ENCODE measurements around the gene GMDS. TPM values are rescaled to one million over a fixed set of nuclear protein-coding genes. Genes with fewer than 3 reads are reported as not detected.

The GMDS gene
- polyA plus RNA-seq, 1 donor (not counting 4 experiments of a cell fraction or from before 2014, with no cell fraction given): 22.1 TPM

- Histone ChIP-seq H3K27ac (ENCODE audit: control insufficient read depth, insufficient read depth, low read length) (no peak overlapping the region), H3K4me3 (ENCODE audit: control insufficient read depth in 2 of 3, extremely low read depth in 1 of 3, insufficient read depth in 2 of 3, low read depth in 1 of 3, low read length in 3 of 3) (no peak overlapping the region), H3K9me3 (ENCODE audit: control insufficient read depth, low read depth, low read length) (no peaks in the 10 kb centered on the region), H3K27me3 (ENCODE audit: control insufficient read depth, extremely low read depth, insufficient read depth, low read length) (no peaks in the 10 kb centered on the region), H3K36me3 (ENCODE audit: control insufficient read depth in 2 of 2, extremely low read depth in 1 of 2, insufficient read depth in 2 of 2, low read length in 2 of 2) (peaks cover 0 to 2% of the 10 kb centered on the region in 2 experiments), H4K20me1 (ENCODE audit: control insufficient read depth, extremely low read depth, insufficient read depth, low read length) (no peaks in the 10 kb centered on the region), H3K79me2 (ENCODE audit: control insufficient read depth, insufficient read depth, low read length) (no peaks in the 10 kb centered on the region), H3K9ac (ENCODE audit: control insufficient read depth, extremely low read depth, insufficient read depth, low read length) (no peak overlapping the region), H3K4me1 (ENCODE audit: control insufficient read depth, extremely low read depth, insufficient read depth, low read length) (peaks cover 5% of the 10 kb centered on the region), H2AFZ (ENCODE audit: control insufficient read depth, low read length) (no peak overlapping the region), H3K9me1 (ENCODE audit: control insufficient read depth, extremely low read depth, insufficient read depth, low read length) (no peaks in the 10 kb centered on the region), H3K4me2 (ENCODE audit: control insufficient read depth, extremely low read depth, insufficient read depth, low read depth, low read length) (no peak overlapping the region)
- DNase-seq (ENCODE audit: low read depth, low spot score): no peak
- no peak for FAIRE-seq
- dilution Hi-C loops (cut with MboI; ENCODE audit: extremely low pct_ligation_motif_present, low sequenced_read_pairs): no loop called here
- TF ChIP-seq CTCF (optimal IDR thresholded peaks at IDR 0.05 in 1 of 3, IDR thresholded peaks at IDR 0.05 in 1 of 3, conservative IDR thresholded peaks at IDR 0.05 in 1 of 3; ENCODE audit: extremely low read depth in 1 of 3, insufficient read depth in 2 of 3, low read length in 3 of 3): no peak
- TF ChIP-seq EZH2 (IDR thresholded peaks at IDR 0.05; ENCODE audit: low read length): no peak
Observed at GRCh38 chr6:1911474-1911873, 333.9 kb downstream of the GMDS start.

DNA sequence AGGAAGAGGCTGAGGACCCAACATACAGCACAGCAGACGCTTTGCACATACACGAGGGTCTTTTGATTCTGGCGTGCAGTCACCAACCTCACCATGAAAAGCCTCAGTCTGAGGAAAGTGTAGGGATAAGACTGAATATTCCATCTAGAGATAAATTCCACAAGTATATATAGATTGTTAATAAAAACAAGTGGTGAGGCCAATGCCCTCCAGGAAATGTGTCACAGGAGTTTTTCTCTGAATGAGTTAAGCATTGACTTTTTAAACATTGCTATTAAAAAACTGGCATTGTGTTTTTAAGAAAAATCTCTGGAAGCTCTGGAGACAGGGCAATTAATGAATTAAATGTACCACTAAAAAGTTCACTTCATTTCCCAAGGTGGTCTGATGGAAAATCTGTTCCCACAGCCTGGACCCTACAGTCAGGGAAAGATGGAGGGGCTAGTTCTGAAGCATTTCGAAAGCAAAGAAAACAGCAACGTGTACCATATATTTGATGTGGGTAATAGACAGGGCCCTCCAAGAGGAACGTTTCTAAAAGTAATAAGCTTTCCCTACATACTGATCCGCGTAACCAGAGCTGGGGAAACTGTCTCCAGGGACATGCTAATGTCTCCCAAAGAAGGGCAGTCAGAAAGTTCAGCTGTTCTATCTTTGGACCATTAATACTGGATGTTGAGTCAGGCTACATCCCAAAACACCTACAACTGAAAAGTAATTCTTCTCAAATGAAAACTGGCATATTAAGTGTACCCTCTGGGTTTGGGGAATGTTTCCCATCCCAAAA lies 334.6 kb downstream of the GMDS start:
- no peaks in the 10 kb centered on the region for H3K79me2 ChIP-seq (ENCODE audit: control insufficient read depth, insufficient read depth, low read length)
- no peaks in the 10 kb centered on the region for H3K9me3 ChIP-seq (ENCODE audit: control insufficient read depth, low read depth, low read length)
- TF ChIP-seq EZH2 (IDR thresholded peaks at IDR 0.05; ENCODE audit: low read length): no peak
- no peak for TF ChIP-seq CTCF (optimal IDR thresholded peaks at IDR 0.05 in 1 of 3, IDR thresholded peaks at IDR 0.05 in 1 of 3, conservative IDR thresholded peaks at IDR 0.05 in 1 of 3; ENCODE audit: extremely low read depth in 1 of 3, insufficient read depth in 2 of 3, low read length in 3 of 3)
- no peaks in the 10 kb centered on the region for H3K4me1 ChIP-seq (ENCODE audit: control insufficient read depth, extremely low read depth, insufficient read depth, low read length)
- no peaks in the 10 kb centered on the region for H4K20me1 ChIP-seq (ENCODE audit: control insufficient read depth, extremely low read depth, insufficient read depth, low read length)
- H3K27ac ChIP-seq (ENCODE audit: control insufficient read depth, insufficient read depth, low read length): no peak overlapping the region
- H3K4me3 ChIP-seq (ENCODE audit: control insufficient read depth in 2 of 3, extremely low read depth in 1 of 3, insufficient read depth in 2 of 3, low read depth in 1 of 3, low read length in 3 of 3): no peak overlapping the region
- H3K9me1 ChIP-seq (ENCODE audit: control insufficient read depth, extremely low read depth, insufficient read depth, low read length): no peaks in the 10 kb centered on the region
- no peaks in the 10 kb centered on the region for H3K27me3 ChIP-seq (ENCODE audit: control insufficient read depth, extremely low read depth, insufficient read depth, low read length)
- FAIRE-seq (no peak), DNase-seq (ENCODE audit: low read depth, low spot score) (no peak)
- dilution Hi-C loops (cut with MboI; ENCODE audit: extremely low pct_ligation_motif_present, low sequenced_read_pairs): no loop called here
- H3K9ac ChIP-seq (ENCODE audit: control insufficient read depth, extremely low read depth, insufficient read depth, low read length): no peak overlapping the region
- H2AFZ ChIP-seq (ENCODE audit: control insufficient read depth, low read length): no peak overlapping the region
- H3K4me2 ChIP-seq (ENCODE audit: control insufficient read depth, extremely low read depth, insufficient read depth, low read depth, low read length): no peak overlapping the region
- H3K36me3 ChIP-seq (ENCODE audit: control insufficient read depth in 2 of 2, extremely low read depth in 1 of 2, insufficient read depth in 2 of 2, low read length in 2 of 2): peaks cover 0 to 2% of the 10 kb centered on the region in 2 experiments

All from keratinocyte (primary cell).